ENCODE results near the gene ADAM20.

The ADAM20 gene

GRCh38 chr14:70473825-70474224, 61.0 kb downstream of the ADAM20 start:
- in situ Hi-C loops (cut with HindIII; ENCODE audit: low sequenced_read_pairs) = no loop called here
- no peak for DNase-seq (ENCODE audit: low read depth, low spot score)
- H3K4me3 ChIP-seq (ENCODE audit: low read depth, low read length) = no peak overlapping the region
- TF ChIP-seq CTCF (IDR thresholded peaks at IDR 0.05; ENCODE audit: low read depth, low read length) = no peak
